Measurements from ENCODE around the gene ST6GAL2.
A peak's percentile ranks its signal among the peaks of the same experiment; 100 is the strongest.

GRCh38 chr2:106868275-106868674 is 17.7 kb downstream of the ST6GAL2 start:
- TF ChIP-seq CTCF (conservative IDR thresholded peaks at IDR 0.05; ENCODE audit: low read depth, low read length) (0 out of 2 replicates have a peak, but pooled peaks have one; percentile 23), EZH2 (IDR thresholded peaks at IDR 0.05; ENCODE audit: low read length, unreplicated experiment) (no peak), EZH2phosphoT487 (IDR thresholded peaks at IDR 0.05; ENCODE audit: borderline replicate concordance, low read length) (no peak)

All from PC-3 (cell line).